Thymus (tissue), 11 donors: ENCODE measurements around the gene ZNF724. TPM values are rescaled to one million over a fixed set of nuclear protein-coding genes. Genes with fewer than 3 reads are reported as not detected.
"Not testable (repeated sequence)": the region's sequence is repeated elsewhere in the genome, so short reads cannot be mapped to it uniquely, and the experiment has no call there.

Source experiments
- DNase-seq, 9 donors: peaks; one replicate each; pipeline ENCODE4 v3.0.0-alpha.2; 2013; ENCODE audit warnings: low spot score in 9 of 9, low read depth in 6 of 9, missing footprints in 1 of 9
- H3K27ac ChIP-seq, 2 donors: one replicate each; pipeline ENCODE4 v1.5.1; 2013; ENCODE audit warnings: control low read depth in 1 of 2, low read depth in 1 of 2, low read length in 1 of 2, mild to moderate bottlenecking in 1 of 2, moderate library complexity in 1 of 2
- H3K27me3 ChIP-seq, 2 donors: one replicate each; pipeline ENCODE4 v1.5.1; 2013; ENCODE audit warnings: low read length in 1 of 2; ENCODE audit not compliant: control insufficient read depth in 2 of 2, insufficient read depth in 1 of 2
- H3K36me3 ChIP-seq, 2 donors: one replicate each; pipeline ENCODE4 v1.5.1; 2013; ENCODE audit warnings: low read length in 1 of 2, mild to moderate bottlenecking in 1 of 2, moderate library complexity in 1 of 2; ENCODE audit not compliant: control insufficient read depth in 2 of 2, insufficient read depth in 2 of 2
- H3K4me1 ChIP-seq, 2 donors: one replicate each; pipeline ENCODE4 v1.5.1; 2013; ENCODE audit warnings: low read length in 2 of 2; ENCODE audit not compliant: control insufficient read depth in 2 of 2, insufficient read depth in 2 of 2
- H3K4me3 ChIP-seq, 2 donors: one replicate each; pipeline ENCODE4 v1.5.1; 2013; ENCODE audit warnings: low read length in 2 of 2, control low read depth in 1 of 2, mild to moderate bottlenecking in 1 of 2
- H3K9me3 ChIP-seq, 2 donors: one replicate each; pipeline ENCODE4 v1.5.1; 2013; ENCODE audit warnings: low read length in 1 of 2, mild to moderate bottlenecking in 1 of 2; ENCODE audit not compliant: control insufficient read depth in 2 of 2, insufficient read depth in 1 of 2
- WGBS: extraction: QIAGEN DNeasy Blood & Tissue Kit; methylation state at CpG from one replicate; pipeline ENCODE4 v1.1.7; 2013; 5-methylcytosine and 5-hydroxymethylcytosine counted together
- polyA plus RNA-seq: library from polyadenylated mRNA; stranded (reverse); fragments of 200-250 nt; gene quantifications from one replicate; pipeline ENCODE4 v1.2.3, GENCODE V29; 2013
- total RNA-seq: library from RNA; stranded (reverse); fragments of 120-200 nt; gene quantifications from one replicate; pipeline ENCODE4 v1.2.4, GENCODE V29; 2013
- donor health status: healthy.

Gene ZNF724
- total and polyA plus RNA-seq, 2 donors: 1.1 to 8.4 TPM

DNA sequence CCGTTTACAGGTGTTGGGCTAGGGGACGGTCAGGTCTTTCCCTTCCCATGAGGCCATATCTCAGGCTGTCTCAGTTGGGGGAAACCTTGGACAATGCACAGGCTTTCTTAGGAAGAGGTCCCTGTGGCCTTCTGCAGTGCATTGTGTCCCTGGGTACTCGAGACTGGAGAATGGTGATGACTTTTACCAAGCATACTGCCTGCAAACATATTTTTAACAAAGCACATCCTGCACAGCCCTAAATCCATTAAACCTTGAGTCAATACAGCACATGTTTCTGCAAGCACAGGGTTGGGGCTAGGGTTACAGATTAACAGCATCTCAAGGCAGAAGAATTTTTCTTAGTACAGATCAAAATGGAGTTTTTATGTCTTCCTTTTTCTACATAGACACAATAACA lies 27.9 kb upstream of the ZNF724 start:
- not testable (repeated sequence) for DNase-seq, H3K27me3 ChIP-seq, H3K4me1 ChIP-seq, H3K27ac ChIP-seq, H3K4me3 ChIP-seq, H3K36me3 ChIP-seq, H3K9me3 ChIP-seq
- WGBS: 94% methylated on average over 3 of the region's 3 CpGs

GRCh38 chr19:23273590-23274412 lies 23.6 kb upstream of the ZNF724 start:
- H3K4me3 ChIP-seq: peak overlapping the region; percentile 90 to 95
- no peaks in the 10 kb centered on the region for H3K9me3 ChIP-seq
- WGBS: under 1% methylated on average over 50 of the region's 50 CpGs
- DNase-seq: peak; percentile 88 to 97 (median 92)
- H3K36me3 ChIP-seq: peaks cover 9 to 12% of the 10 kb centered on the region in 2 donors
- no peaks in the 10 kb centered on the region for H3K27me3 ChIP-seq
- H3K27ac ChIP-seq: peak overlapping the region; percentile 95 to 96
- peaks cover 0 to 3% of the 10 kb centered on the region in 2 donors for H3K4me1 ChIP-seq

GRCh38 chr19:23273022-23273589 lies 22.9 kb upstream of the ZNF724 start:
- WGBS: 1% methylated on average over 10 of the region's 10 CpGs
- H3K4me3 ChIP-seq: peak overlapping the region; percentile 90 to 95
- peaks cover 0 to 3% of the 10 kb centered on the region in 2 donors for H3K4me1 ChIP-seq
- H3K27ac ChIP-seq: peak overlapping the region; percentile 95 to 96
- no peaks in the 10 kb centered on the region for H3K27me3 ChIP-seq
- no peaks in the 10 kb centered on the region for H3K9me3 ChIP-seq
- peak in 4 of 9 donors; percentile 9 to 27 (median 14) for DNase-seq
- peaks cover 9 to 12% of the 10 kb centered on the region in 2 donors for H3K36me3 ChIP-seq

DNA sequence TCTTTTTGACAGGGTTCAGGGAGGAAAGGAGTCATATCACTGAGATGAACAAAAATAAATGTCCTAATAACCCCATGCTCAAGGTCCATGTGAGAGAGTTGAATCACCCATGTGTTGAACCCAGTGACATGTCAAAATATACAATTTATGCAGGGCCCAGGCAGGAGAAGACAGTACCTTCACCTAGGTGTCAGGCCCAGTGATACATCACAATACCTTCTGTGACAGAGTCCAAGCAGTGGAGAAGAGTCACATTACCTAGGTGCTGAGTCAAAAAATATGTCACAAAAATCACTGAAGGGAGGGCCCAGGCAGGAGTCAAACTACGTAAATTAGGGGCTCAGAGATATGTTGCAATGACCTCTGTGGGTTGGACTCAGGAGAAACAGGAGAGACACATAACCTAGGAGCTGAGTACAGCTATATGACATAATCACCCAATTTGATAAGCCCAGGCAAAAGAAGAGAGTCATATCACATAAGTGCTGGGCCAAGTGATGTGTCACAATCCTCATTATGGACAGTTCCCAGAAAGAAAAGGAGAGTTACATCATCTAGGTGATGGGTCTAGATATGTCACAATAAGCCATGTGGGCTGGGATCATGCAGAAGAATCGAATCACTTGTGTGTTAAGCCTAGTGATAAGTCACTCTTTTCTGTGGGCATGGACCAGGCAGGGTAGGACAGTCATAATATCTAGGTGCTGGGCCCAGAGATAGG lies 13.8 kb upstream of the ZNF724 start:
- H3K27me3 ChIP-seq: no peaks in the 10 kb centered on the region
- peaks cover 26 to 53% of the 10 kb centered on the region in 2 donors for H3K36me3 ChIP-seq
- DNase-seq: no peak
- no peaks in the 10 kb centered on the region for H3K4me1 ChIP-seq
- no peak overlapping the region for H3K4me3 ChIP-seq
- H3K27ac ChIP-seq: no peak overlapping the region
- 99% methylated on average over 2 of the region's 2 CpGs for WGBS
- no peaks in the 10 kb centered on the region for H3K9me3 ChIP-seq

GRCh38 chr19:23263396-23263795 lies 13.2 kb upstream of the ZNF724 start:
- Histone ChIP-seq H3K36me3 (peaks cover 28 to 59% of the 10 kb centered on the region in 2 donors), H3K9me3 (no peaks in the 10 kb centered on the region), H3K4me3 (no peak overlapping the region), H3K27ac (no peak overlapping the region), H3K4me1 (no peaks in the 10 kb centered on the region), H3K27me3 (no peaks in the 10 kb centered on the region)
- 50% methylated on average over 2 of the region's 2 CpGs for WGBS
- DNase-seq: no peak

DNA sequence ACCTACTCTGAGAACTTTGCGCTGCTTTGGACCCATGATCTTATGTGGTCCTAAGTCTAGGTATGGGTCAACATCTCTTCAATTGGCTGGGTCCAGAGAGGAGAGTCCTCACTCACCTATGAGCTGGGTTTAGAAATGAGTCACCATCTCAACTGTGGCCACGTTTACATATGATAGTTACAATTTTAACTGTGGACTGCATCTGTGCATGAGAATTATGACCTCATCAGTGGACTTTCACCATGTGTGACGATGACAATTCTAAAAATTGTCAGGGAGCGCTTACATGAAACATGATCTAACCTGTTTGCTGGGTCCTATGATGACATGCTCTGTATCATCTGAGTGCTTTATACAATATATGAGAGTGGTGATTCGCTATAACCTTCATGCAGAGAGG lies 12.7 kb upstream of the ZNF724 start:
- Histone ChIP-seq H3K27ac (no peak overlapping the region), H3K27me3 (no peaks in the 10 kb centered on the region), H3K9me3 (no peaks in the 10 kb centered on the region), H3K36me3 (peaks cover 28 to 60% of the 10 kb centered on the region in 2 donors), H3K4me1 (no peaks in the 10 kb centered on the region), H3K4me3 (no peak overlapping the region)
- no peak for DNase-seq
- 99% methylated on average over 5 of the region's 5 CpGs for WGBS

DNA sequence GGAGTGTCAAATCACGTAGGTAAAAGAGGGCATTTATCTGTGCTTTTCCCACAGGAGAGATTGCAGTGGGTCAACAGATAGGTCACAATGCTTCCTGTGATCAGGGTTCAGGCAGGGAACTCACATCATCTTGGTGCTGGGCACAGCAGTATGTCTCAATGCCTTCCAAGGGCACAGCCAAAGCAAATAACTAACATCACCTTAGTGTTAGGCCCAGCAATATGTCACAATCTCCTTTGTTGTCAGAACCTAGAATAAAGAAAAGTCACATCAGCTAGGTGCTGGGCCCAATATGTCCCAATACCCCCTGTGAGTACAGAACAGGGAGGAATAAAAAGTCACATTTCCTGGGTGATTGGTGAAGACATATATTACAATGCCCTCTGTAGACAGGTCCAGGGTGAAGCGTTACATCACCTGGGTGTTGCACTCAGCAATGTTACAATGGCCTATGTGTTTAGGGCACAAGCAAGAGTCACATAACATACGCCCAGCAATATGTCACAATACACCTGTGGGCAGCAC lies 11.4 kb upstream of the ZNF724 start:
- no peak for DNase-seq
- H3K4me3 ChIP-seq: no peak overlapping the region
- no peaks in the 10 kb centered on the region for H3K9me3 ChIP-seq
- H3K27me3 ChIP-seq: no peaks in the 10 kb centered on the region
- H3K36me3 ChIP-seq: peaks cover 28 to 47% of the 10 kb centered on the region in 2 donors
- no peaks in the 10 kb centered on the region for H3K4me1 ChIP-seq
- WGBS: 96% methylated on average over 3 of the region's 3 CpGs
- no peak overlapping the region for H3K27ac ChIP-seq

DNA sequence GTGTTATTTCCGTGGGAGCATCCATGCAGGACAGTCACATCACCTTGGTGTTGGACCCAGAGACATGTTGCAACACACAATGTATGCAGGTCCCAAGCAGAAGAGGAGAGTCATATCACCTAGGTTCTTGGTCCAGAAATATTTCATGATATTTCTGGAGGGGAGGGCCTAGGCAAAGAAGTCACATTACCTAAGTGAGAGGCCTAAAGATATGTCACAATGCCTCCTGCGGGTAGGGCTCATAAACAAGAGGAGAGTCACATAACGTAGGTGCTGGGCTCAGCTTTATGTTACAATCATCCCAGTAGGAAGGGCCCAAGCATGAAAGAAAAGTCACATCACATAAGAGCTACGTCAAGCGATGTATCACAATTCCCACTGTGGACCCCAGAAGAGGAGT lies 10.8 kb upstream of the ZNF724 start:
- Histone ChIP-seq H3K27ac (no peak overlapping the region), H3K9me3 (no peaks in the 10 kb centered on the region), H3K4me1 (no peaks in the 10 kb centered on the region), H3K27me3 (no peaks in the 10 kb centered on the region), H3K36me3 (peaks cover 28 to 47% of the 10 kb centered on the region in 2 donors), H3K4me3 (no peak overlapping the region)
- DNase-seq: no peak
- WGBS: 87% methylated on average over 5 of the region's 5 CpGs

- DNase-seq: no peak
- Histone ChIP-seq H3K4me1 (no peaks in the 10 kb centered on the region), H3K4me3 (no peak overlapping the region), H3K27ac (no peak overlapping the region), H3K36me3 (peaks cover 28 to 47% of the 10 kb centered on the region in 2 donors), H3K27me3 (no peaks in the 10 kb centered on the region), H3K9me3 (no peaks in the 10 kb centered on the region)
- WGBS: 98% methylated on average over 2 of the region's 2 CpGs
These were observed 9.8 kb upstream of the ZNF724 start for GRCh38 chr19:23259961-23260360.
